Astrocyte (in vitro differentiated cells and primary cell): ENCODE data around the gene FRZB. TPM values are rescaled to one million over a fixed set of nuclear protein-coding genes. Genes with fewer than 3 reads are reported as not detected.
A peak's percentile ranks its signal among the peaks of the same experiment; 100 is the strongest.

Experiments used
- DNase-seq: peaks from one replicate; pipeline ENCODE4 v3.0.0-alpha.2; 2010; ENCODE audit warnings: low read depth
- FAIRE-seq: peaks from 2 replicates; lab custom pipeline; 2011; peaks lifted over from hg19 to GRCh38; lab: Jason Lieb, UNC
- H2AFZ ChIP-seq: 2 replicates; pipeline ENCODE4 v1.6.0; 2012; ENCODE audit warnings: low read depth, low read length, inconsistent platforms
- H3K27ac ChIP-seq: 2 replicates; pipeline ENCODE4 v1.5.1; 2011; ENCODE audit warnings: low read depth, low read length, inconsistent platforms
- H3K27me3 ChIP-seq: 2 replicates; pipeline ENCODE4 v1.6.0; 2011; ENCODE audit warnings: low read length, inconsistent platforms; ENCODE audit not compliant: insufficient read depth
- H3K36me3 ChIP-seq: 2 replicates; pipeline ENCODE4 v1.5.1; 2011; ENCODE audit warnings: low read length, inconsistent platforms; ENCODE audit not compliant: insufficient read depth
- H3K4me1 ChIP-seq: 2 replicates; pipeline ENCODE4 v1.5.1; 2011; ENCODE audit warnings: low read length, inconsistent platforms; ENCODE audit not compliant: insufficient read depth
- H3K4me2 ChIP-seq: 2 replicates; pipeline ENCODE4 v1.6.0; 2012; ENCODE audit warnings: low read length, inconsistent platforms
- H3K4me3 ChIP-seq: 2 replicates; pipeline ENCODE4 v1.5.1; 2011; ENCODE audit warnings: low read depth, mild to moderate bottlenecking, low read length, inconsistent platforms; ENCODE audit not compliant: insufficient read depth
- H3K79me2 ChIP-seq: 2 replicates; pipeline ENCODE4 v1.6.0; 2012; ENCODE audit warnings: mild to moderate bottlenecking, low read length, inconsistent platforms; ENCODE audit not compliant: insufficient read depth
- H3K9ac ChIP-seq: 2 replicates; pipeline ENCODE4 v1.6.0; 2012; ENCODE audit warnings: mild to moderate bottlenecking, low read length, inconsistent platforms
- H3K9me3 ChIP-seq: 2 replicates; pipeline ENCODE4 v1.5.1; 2012; ENCODE audit warnings: low read depth, mild to moderate bottlenecking, low read length, inconsistent platforms; ENCODE audit not compliant: insufficient read depth
- H4K20me1 ChIP-seq: 2 replicates; pipeline ENCODE4 v1.6.0; 2012; ENCODE audit warnings: low read length, inconsistent platforms; ENCODE audit not compliant: insufficient read depth
- H3K27ac Mint-ChIP-seq: one replicate; pipeline ENCODE4 v1.8.0; 2021; ENCODE audit warnings: mild to moderate bottlenecking, mixed read lengths; ENCODE audit not compliant: unreplicated experiment
- H3K27me3 Mint-ChIP-seq: one replicate; pipeline ENCODE4 v1.8.0; 2021; ENCODE audit warnings: low read depth, mixed read lengths; ENCODE audit not compliant: unreplicated experiment
- H3K36me3 Mint-ChIP-seq: one replicate; pipeline ENCODE4 v1.8.0; 2021; ENCODE audit warnings: low read depth, mixed read lengths; ENCODE audit not compliant: unreplicated experiment
- H3K4me1 Mint-ChIP-seq: one replicate; pipeline ENCODE4 v1.8.0; 2021; ENCODE audit warnings: low read depth, mixed read lengths; ENCODE audit not compliant: unreplicated experiment
- H3K4me3 Mint-ChIP-seq: one replicate; pipeline ENCODE4 v1.8.0; 2021; ENCODE audit warnings: mild to moderate bottlenecking, moderate library complexity, mixed read lengths; ENCODE audit not compliant: unreplicated experiment
- H3K9me3 Mint-ChIP-seq: one replicate; pipeline ENCODE4 v1.8.0; 2021; ENCODE audit warnings: mild to moderate bottlenecking, mixed read lengths; ENCODE audit not compliant: unreplicated experiment
- EZH2 ChIP-seq: IDR thresholded peaks from 2 replicates; pipeline ENCODE4 v1.6.1; 2012; ENCODE audit warnings: mild to moderate bottlenecking, low read length, inconsistent platforms; ENCODE audit not compliant: insufficient read depth
- total RNA-seq: library from RNA; stranded (reverse); gene quantifications from 2 replicates; pipeline ENCODE4 v1.2.1, GENCODE V29; 2021
- TF ChIP-seq, protein P1 (sequence below): IDR thresholded peaks from 2 replicates; pipeline ENCODE4 v1.5.1; 2011; ENCODE audit warnings: low read depth, mild to moderate bottlenecking, inconsistent platforms, low read length, moderate library complexity; ENCODE audit not compliant: insufficient read depth

The FRZB gene
- total RNA-seq, 1 donor from 2014 or later, result 0.77 TPM

- Histone ChIP-seq H3K27me3 (peaks cover 6% of the 10 kb centered on the region), H3K27ac (no peak overlapping the region), H3K9ac (peak overlapping the region; percentile 63), H4K20me1 (no peaks in the 10 kb centered on the region), H3K4me1 (peaks cover 15% of the 10 kb centered on the region), H3K36me3 (no peaks in the 10 kb centered on the region), H3K4me3 (peak overlapping the region; percentile 62), H2AFZ (peak overlapping the region; percentile 90), H3K79me2 (no peaks in the 10 kb centered on the region), H3K4me2 (peak overlapping the region; percentile 86), H3K9me3 (no peaks in the 10 kb centered on the region)
- FAIRE-seq (no peak), DNase-seq (no peak)
- TF ChIP-seq, protein P1, sequence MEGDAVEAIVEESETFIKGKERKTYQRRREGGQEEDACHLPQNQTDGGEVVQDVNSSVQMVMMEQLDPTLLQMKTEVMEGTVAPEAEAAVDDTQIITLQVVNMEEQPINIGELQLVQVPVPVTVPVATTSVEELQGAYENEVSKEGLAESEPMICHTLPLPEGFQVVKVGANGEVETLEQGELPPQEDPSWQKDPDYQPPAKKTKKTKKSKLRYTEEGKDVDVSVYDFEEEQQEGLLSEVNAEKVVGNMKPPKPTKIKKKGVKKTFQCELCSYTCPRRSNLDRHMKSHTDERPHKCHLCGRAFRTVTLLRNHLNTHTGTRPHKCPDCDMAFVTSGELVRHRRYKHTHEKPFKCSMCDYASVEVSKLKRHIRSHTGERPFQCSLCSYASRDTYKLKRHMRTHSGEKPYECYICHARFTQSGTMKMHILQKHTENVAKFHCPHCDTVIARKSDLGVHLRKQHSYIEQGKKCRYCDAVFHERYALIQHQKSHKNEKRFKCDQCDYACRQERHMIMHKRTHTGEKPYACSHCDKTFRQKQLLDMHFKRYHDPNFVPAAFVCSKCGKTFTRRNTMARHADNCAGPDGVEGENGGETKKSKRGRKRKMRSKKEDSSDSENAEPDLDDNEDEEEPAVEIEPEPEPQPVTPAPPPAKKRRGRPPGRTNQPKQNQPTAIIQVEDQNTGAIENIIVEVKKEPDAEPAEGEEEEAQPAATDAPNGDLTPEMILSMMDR, result no peak
- TF ChIP-seq EZH2, result peak; percentile 36
- Mint-ChIP-seq H3K9me3 (peaks cover 3% of the 10 kb centered on the region), H3K4me3 (peak overlapping the region; percentile 74), H3K4me1 (peaks cover 16% of the 10 kb centered on the region), H3K27ac (no peak overlapping the region), H3K36me3 (no peaks in the 10 kb centered on the region), H3K27me3 (peaks cover 18% of the 10 kb centered on the region)
Measured at GRCh38 chr2:182866095-182866460, 359 bp downstream of the FRZB start.

DNA sequence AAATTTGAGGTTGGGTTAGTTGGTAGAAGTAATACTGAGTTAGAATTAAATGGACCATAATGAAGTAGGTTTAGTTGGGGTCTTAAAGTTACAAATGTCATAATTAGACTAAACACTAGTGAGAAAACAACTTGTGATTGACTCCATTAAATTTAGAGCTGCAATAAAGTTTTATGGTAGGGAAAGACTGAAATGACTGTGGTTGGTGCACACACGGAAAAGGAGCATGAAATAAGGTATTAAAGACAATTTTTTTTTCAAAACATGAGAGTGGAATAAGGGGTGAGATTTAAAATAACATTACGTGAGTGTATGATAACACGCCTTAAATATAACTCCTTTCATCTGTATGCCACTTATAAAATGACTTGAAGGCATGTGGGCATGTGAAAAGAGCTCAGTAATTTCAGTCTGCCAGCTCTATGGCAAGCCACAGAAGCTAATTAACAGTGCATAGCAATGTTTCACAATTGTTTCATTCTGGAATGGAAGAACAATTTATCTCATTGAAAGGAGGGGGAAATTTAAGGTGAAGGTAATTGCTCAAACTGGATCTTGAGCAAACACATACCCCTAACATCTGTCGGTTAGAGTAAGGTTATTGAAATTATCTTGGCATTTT is 1.4 kb downstream of the FRZB start:
- H3K36me3 ChIP-seq, result no peaks in the 10 kb centered on the region
- no peaks in the 10 kb centered on the region for H3K79me2 ChIP-seq
- no peak overlapping the region for H3K4me3 Mint-ChIP-seq
- H3K9ac ChIP-seq, result no peak overlapping the region
- no peaks in the 10 kb centered on the region for H3K36me3 Mint-ChIP-seq
- no peaks in the 10 kb centered on the region for H3K9me3 ChIP-seq
- peaks cover 16% of the 10 kb centered on the region for H3K4me1 Mint-ChIP-seq
- H3K9me3 Mint-ChIP-seq, result peaks cover 3% of the 10 kb centered on the region
- no peaks in the 10 kb centered on the region for H4K20me1 ChIP-seq
- no peak overlapping the region for H3K4me3 ChIP-seq
- peaks cover 18% of the 10 kb centered on the region for H3K27me3 Mint-ChIP-seq
- H3K4me2 ChIP-seq, result no peak overlapping the region
- no peak overlapping the region for H3K27ac Mint-ChIP-seq
- no peak for DNase-seq
- peaks cover 15% of the 10 kb centered on the region for H3K4me1 ChIP-seq
- FAIRE-seq, result no peak
- no peak overlapping the region for H3K27ac ChIP-seq
- H3K27me3 ChIP-seq, result peaks cover 6% of the 10 kb centered on the region
- H2AFZ ChIP-seq, result no peak overlapping the region
- TF ChIP-seq EZH2, result no peak
- TF ChIP-seq, protein P1, result no peak

- no peak overlapping the region for H3K27ac ChIP-seq
- FAIRE-seq, result no peak
Measured at GRCh38 chr2:182863642-182864041, 2.8 kb downstream of the FRZB start.

More at GRCh38 chr2:182863642-182864041, 2.8 kb downstream of the FRZB start:
- Histone ChIP-seq H3K27me3 (peaks cover 6% of the 10 kb centered on the region), H3K36me3 (no peaks in the 10 kb centered on the region), H3K4me1 (peaks cover 15% of the 10 kb centered on the region), H4K20me1 (no peaks in the 10 kb centered on the region), H3K9ac (no peak overlapping the region), H2AFZ (no peak overlapping the region), H3K4me3 (no peak overlapping the region), H3K9me3 (no peaks in the 10 kb centered on the region), H3K79me2 (no peaks in the 10 kb centered on the region), H3K4me2 (no peak overlapping the region)
- H3K27ac Mint-ChIP-seq, result no peak overlapping the region
- H3K27me3 Mint-ChIP-seq, result peaks cover 18% of the 10 kb centered on the region
- no peaks in the 10 kb centered on the region for H3K36me3 Mint-ChIP-seq
- TF ChIP-seq EZH2, result no peak
- TF ChIP-seq, protein P1, result no peak
- DNase-seq, result no peak
- peaks cover 3% of the 10 kb centered on the region for H3K9me3 Mint-ChIP-seq
- H3K4me1 Mint-ChIP-seq, result peaks cover 16% of the 10 kb centered on the region
- no peak overlapping the region for H3K4me3 Mint-ChIP-seq
